Mammary epithelial cell (primary cell): ENCODE results near the gene TUB.

ENCODE experiments used
- EZH2 ChIP-seq: IDR thresholded peaks from 2 replicates; pipeline ENCODE4 v1.6.1; 2012; ENCODE audit warnings: low read length, inconsistent platforms, borderline replicate concordance
- TF ChIP-seq, protein P1 (sequence below), 2 donors: IDR thresholded peaks in 1 of 2; conservative IDR thresholded peaks in 1 of 2; 2 replicates each; pipeline ENCODE4 v1.5.1; 2011 to 2012; ENCODE audit warnings: inconsistent platforms in 2 of 2, low read length in 2 of 2, mild to moderate bottlenecking in 2 of 2, control low read depth in 1 of 2, low read depth in 1 of 2; ENCODE audit not compliant: insufficient read depth in 1 of 2; ENCODE audit errors: extremely low read depth in 1 of 2

- TF ChIP-seq, protein P1, sequence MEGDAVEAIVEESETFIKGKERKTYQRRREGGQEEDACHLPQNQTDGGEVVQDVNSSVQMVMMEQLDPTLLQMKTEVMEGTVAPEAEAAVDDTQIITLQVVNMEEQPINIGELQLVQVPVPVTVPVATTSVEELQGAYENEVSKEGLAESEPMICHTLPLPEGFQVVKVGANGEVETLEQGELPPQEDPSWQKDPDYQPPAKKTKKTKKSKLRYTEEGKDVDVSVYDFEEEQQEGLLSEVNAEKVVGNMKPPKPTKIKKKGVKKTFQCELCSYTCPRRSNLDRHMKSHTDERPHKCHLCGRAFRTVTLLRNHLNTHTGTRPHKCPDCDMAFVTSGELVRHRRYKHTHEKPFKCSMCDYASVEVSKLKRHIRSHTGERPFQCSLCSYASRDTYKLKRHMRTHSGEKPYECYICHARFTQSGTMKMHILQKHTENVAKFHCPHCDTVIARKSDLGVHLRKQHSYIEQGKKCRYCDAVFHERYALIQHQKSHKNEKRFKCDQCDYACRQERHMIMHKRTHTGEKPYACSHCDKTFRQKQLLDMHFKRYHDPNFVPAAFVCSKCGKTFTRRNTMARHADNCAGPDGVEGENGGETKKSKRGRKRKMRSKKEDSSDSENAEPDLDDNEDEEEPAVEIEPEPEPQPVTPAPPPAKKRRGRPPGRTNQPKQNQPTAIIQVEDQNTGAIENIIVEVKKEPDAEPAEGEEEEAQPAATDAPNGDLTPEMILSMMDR (conservative IDR thresholded peaks at IDR 0.05 in 1 of 2, IDR thresholded peaks at IDR 0.05 in 1 of 2; ENCODE audit: extremely low read depth in 1 of 2, insufficient read depth in 1 of 2, low read depth in 1 of 2, low read length in 2 of 2) = no peak
- TF ChIP-seq EZH2 = no peak
Measured at GRCh38 chr11:8043756-8044155, 37.3 kb upstream of the TUB start.
